ENCODE data around the gene SEMA3C. TPM values are rescaled to one million over a fixed set of nuclear protein-coding genes. Genes with fewer than 3 reads are reported as not detected.

The SEMA3C gene
- total and polyA plus RNA-seq, 8 donors: 0.28 to 11.3 (median 1.0) TPM

DNA sequence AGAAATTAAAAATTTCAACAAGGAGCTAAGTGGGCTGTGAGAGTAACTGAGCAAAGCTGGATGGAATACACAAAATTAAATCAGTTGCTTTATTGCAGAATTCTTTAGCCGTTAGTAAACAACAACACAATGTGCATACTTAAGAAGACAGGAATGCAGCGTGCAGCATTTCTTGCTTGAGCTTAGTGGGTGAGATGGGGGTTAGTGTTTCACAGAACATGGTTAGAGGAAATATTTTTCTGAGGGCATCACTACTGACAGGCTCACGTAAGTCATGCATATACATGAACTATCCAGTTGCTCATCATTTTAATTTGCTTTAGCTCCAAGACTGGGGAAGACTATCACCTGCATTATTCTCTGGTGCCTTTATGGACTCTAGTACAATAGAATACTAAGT, 199.6 kb downstream of the SEMA3C start:
- H3K27me3 ChIP-seq: no peaks in the 10 kb centered on the region
- DNase-seq (no peak), FAIRE-seq (no peak), ATAC-seq (no peak)
- WGBS, 2 donors: 79% methylated on average over 3 of the region's 3 CpGs
- no peaks in the 10 kb centered on the region for H3K4me1 ChIP-seq
- H3K36me3 ChIP-seq: no peaks in the 10 kb centered on the region
- intact Hi-C loops (cut with DNase I): no loop called here
- H3K9me3 ChIP-seq: no peaks in the 10 kb centered on the region
- TF ChIP-seq, protein P1, sequence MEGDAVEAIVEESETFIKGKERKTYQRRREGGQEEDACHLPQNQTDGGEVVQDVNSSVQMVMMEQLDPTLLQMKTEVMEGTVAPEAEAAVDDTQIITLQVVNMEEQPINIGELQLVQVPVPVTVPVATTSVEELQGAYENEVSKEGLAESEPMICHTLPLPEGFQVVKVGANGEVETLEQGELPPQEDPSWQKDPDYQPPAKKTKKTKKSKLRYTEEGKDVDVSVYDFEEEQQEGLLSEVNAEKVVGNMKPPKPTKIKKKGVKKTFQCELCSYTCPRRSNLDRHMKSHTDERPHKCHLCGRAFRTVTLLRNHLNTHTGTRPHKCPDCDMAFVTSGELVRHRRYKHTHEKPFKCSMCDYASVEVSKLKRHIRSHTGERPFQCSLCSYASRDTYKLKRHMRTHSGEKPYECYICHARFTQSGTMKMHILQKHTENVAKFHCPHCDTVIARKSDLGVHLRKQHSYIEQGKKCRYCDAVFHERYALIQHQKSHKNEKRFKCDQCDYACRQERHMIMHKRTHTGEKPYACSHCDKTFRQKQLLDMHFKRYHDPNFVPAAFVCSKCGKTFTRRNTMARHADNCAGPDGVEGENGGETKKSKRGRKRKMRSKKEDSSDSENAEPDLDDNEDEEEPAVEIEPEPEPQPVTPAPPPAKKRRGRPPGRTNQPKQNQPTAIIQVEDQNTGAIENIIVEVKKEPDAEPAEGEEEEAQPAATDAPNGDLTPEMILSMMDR (IDR thresholded peaks at IDR 0.05): no peak
- H3K4me3 ChIP-seq: no peak overlapping the region
- H3K27ac ChIP-seq: no peak overlapping the region

DNA sequence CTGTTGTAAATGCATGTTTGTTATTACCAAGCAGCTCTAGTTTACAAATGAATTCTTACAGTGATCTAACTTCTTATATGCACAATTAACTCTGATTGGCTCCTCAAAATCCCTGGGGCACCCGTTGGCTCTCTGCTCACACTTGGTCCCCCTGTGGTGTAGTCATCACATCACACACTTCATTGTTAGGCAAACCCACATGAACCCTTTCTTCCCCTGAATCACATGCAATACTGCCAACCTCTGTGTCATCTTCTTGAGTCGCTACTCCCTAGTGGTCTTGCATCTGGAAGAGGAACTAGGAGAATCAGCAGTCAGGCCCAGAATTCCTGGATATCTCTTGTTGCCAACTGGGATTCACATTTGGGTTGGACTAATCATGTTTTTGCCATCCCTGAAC, 207.3 kb downstream of the SEMA3C start:
- Histone ChIP-seq H3K9me3 (no peaks in the 10 kb centered on the region), H3K4me1 (no peaks in the 10 kb centered on the region), H3K36me3 (no peaks in the 10 kb centered on the region), H3K4me3 (no peak overlapping the region), H3K27ac (no peak overlapping the region), H3K27me3 (no peaks in the 10 kb centered on the region)
- TF ChIP-seq, protein P1 (IDR thresholded peaks at IDR 0.05): no peak
- DNase-seq (no peak), ATAC-seq (no peak), FAIRE-seq (no peak)
- WGBS, 2 donors: 72 to 73% methylated on average over 2 of the region's 2 CpGs
- intact Hi-C loops (cut with DNase I): no loop called here

DNA sequence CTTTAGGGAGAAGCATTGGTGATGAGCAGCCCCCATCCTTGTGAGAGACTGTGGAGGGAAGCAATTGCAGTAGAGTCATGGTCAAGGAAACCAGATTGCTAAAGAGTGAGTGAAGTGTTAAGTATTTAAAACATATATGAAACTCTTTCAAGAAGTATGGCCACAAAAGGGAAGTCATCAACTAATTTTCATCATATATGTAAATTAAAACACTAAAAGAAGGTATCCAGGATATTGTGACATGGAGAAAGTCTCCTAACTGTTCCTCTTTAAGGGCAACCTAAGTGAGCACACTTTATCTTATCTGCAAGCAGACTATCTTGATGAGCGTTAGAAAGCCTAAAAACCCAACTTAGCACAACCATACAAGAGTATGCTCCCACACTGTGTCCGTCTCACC, 210.7 kb downstream of the SEMA3C start:
- no peak for FAIRE-seq
- no peak for ATAC-seq
- WGBS, 2 donors: 60 to 65% methylated on average over 2 of the region's 2 CpGs
- Histone ChIP-seq H3K27me3 (no peaks in the 10 kb centered on the region), H3K27ac (no peak overlapping the region), H3K9me3 (no peaks in the 10 kb centered on the region), H3K4me3 (no peak overlapping the region), H3K4me1 (no peaks in the 10 kb centered on the region), H3K36me3 (no peaks in the 10 kb centered on the region)
- TF ChIP-seq, protein P1 (IDR thresholded peaks at IDR 0.05): no peak
- intact Hi-C loops (cut with DNase I): loop anchor here in 2 of 3 donors (10.0 kb wide), 2 partner anchors 547 to 747 kb away; no protein-coding TSS in a partner anchor
- no peak for DNase-seq

DNA sequence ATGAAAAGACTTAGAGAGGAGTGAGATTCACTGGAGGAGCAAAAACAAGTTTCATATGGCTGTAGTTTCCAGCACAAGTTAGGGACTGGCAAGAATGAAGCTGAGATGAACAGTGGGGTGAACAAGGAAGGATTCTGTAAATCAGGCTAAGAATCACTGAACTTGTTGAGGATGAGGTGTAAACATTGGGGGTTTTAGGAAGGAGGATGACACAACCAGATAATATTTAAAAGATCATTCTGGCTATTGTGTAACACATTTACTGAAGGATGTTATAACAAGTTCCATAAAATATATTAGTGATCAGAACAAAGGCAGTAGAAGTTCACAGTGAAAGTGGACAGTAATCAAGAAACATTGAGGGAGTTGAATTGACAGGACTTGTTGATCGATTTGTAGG, 211.5 kb downstream of the SEMA3C start:
- 50 to 61% methylated on average over 1 of the region's 1 CpG for WGBS, 2 donors
- intact Hi-C loops (cut with DNase I): loop anchor here in 2 of 3 donors (10.0 kb wide), 2 partner anchors 547 to 747 kb away; no protein-coding TSS in a partner anchor

More for the DNA sequence above, 211.5 kb downstream of the SEMA3C start:
- no peak overlapping the region for H3K27ac ChIP-seq
- ATAC-seq (no peak), FAIRE-seq (no peak), DNase-seq (no peak)
- TF ChIP-seq, protein P1 (IDR thresholded peaks at IDR 0.05): no peak
- no peaks in the 10 kb centered on the region for H3K9me3 ChIP-seq
- H3K4me3 ChIP-seq: no peak overlapping the region
- H3K36me3 ChIP-seq: no peaks in the 10 kb centered on the region
- peaks cover 0 to 3% (median 0%) of the 10 kb centered on the region in 4 donors for H3K27me3 ChIP-seq
- no peaks in the 10 kb centered on the region for H3K4me1 ChIP-seq

All from pancreas (tissue), 10 donors.